GM15510 (cell line): ENCODE measurements around the gene OLFM3.

ENCODE experiments used
- POLR2A ChIP-seq: IDR thresholded peaks from 3 replicates; pipeline ENCODE4 v1.6.1; 2011; ENCODE audit warnings: borderline replicate concordance; ENCODE audit not compliant: insufficient read length; ENCODE audit errors: extremely low read depth

Gene OLFM3

GRCh38 chr1:101967871-101968270, 28.9 kb downstream of the OLFM3 start:
- TF ChIP-seq POLR2A, result no peak

GRCh38 chr1:101965341-101965740, 31.4 kb downstream of the OLFM3 start:
- no peak for TF ChIP-seq POLR2A

- TF ChIP-seq POLR2A, result no peak
Measured at GRCh38 chr1:101964708-101965107, 32.0 kb downstream of the OLFM3 start.

- TF ChIP-seq POLR2A, result no peak
Measured at GRCh38 chr1:101960142-101960541, 36.6 kb downstream of the OLFM3 start.

GRCh38 chr1:101959456-101959855, 37.3 kb downstream of the OLFM3 start:
- TF ChIP-seq POLR2A, result no peak

GRCh38 chr1:101957771-101958170, 39.0 kb downstream of the OLFM3 start:
- no peak for TF ChIP-seq POLR2A

GRCh38 chr1:101953623-101954022, 43.1 kb downstream of the OLFM3 start:
- TF ChIP-seq POLR2A, result no peak

GRCh38 chr1:101945884-101946283, 50.8 kb downstream of the OLFM3 start:
- TF ChIP-seq POLR2A, result no peak

- no peak for TF ChIP-seq POLR2A
Measured at GRCh38 chr1:101943237-101943636, 53.5 kb downstream of the OLFM3 start.

- no peak for TF ChIP-seq POLR2A
Measured at GRCh38 chr1:101942516-101943193, 54.1 kb downstream of the OLFM3 start.

- no peak for TF ChIP-seq POLR2A
Measured at GRCh38 chr1:101938681-101939080, 58.0 kb downstream of the OLFM3 start.

- no peak for TF ChIP-seq POLR2A
Measured at GRCh38 chr1:101929343-101929742, 67.4 kb downstream of the OLFM3 start.

GRCh38 chr1:101928829-101929228, 67.9 kb downstream of the OLFM3 start:
- no peak for TF ChIP-seq POLR2A

GRCh38 chr1:101924700-101925099, 72.0 kb downstream of the OLFM3 start:
- no peak for TF ChIP-seq POLR2A

- TF ChIP-seq POLR2A, result no peak
Measured at GRCh38 chr1:101920577-101920976, 76.1 kb downstream of the OLFM3 start.

GRCh38 chr1:101918277-101918676, 78.4 kb downstream of the OLFM3 start:
- no peak for TF ChIP-seq POLR2A

GRCh38 chr1:101915597-101915996, 81.1 kb downstream of the OLFM3 start:
- no peak for TF ChIP-seq POLR2A
